GM19452 (cell line): Measurements from ENCODE around the gene BMI1.
A peak's percentile ranks its signal among the peaks of the same experiment; 100 is the strongest.
"Not testable (repeated sequence)": the region's sequence is repeated elsewhere in the genome, so short reads cannot be mapped to it uniquely, and the experiment has no call there.

Experiments used
- ATAC-seq: cut with Tn5 transposase; IDR thresholded peaks from one replicate; pipeline ENCODE4 v1.9.1; 2021; ENCODE audit not compliant: unreplicated experiment

The BMI1 gene

DNA sequence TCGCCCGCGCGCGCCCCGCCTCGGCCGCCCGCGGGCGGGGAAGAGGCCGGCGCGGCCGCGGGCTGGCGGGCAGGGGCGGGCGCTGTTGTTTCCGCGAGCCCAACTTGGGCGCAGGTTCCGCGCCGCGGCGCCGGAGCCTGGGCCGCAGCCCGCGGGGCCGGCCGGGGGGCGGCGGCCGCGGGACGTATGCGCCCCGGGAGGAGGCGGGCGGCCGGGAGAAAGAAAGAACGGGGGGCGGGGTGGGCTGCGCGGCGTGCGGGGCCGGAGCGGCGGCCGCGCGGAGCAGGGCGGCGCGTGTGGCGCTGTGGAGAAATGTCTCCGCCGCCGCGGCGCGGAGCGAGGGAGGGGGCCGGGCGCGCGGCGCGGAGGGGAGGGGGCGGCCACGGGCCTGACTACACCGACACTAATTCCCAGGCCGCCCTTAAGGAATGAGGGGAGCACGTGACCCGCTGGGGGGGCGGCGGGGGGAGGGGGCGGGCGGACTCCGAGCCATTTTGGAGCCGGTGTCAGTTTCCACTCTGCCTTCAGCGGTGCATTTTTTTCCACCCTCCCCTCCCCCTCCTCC is at the start of gene BMI1:
BMI1 (plus strand) TSS at position 509 of the 565 bp plus-strand sequence. CDS start 5,351 bp downstream, outside the sequence.
- peak; percentile 13 for ATAC-seq

DNA sequence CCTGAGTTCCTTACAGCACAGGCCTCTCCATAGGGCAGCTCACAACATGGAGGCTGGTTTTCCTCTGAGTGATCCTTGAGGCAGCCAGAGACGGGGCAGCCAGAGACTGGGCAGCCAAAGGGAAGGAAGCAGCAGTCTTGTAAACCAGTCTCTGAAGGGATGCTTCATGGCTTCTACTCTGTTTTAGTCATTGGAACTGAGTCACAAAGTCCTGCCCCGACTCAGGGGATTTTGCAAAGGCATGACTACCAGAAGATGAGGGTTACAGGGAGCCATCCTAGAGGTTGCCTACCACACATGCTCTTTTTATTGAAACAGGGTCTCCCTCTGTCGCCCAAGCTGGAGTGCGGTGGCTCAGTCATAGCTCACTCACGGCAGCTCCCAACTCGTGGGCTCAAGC is 49.1 kb upstream of the BMI1 start:
- no peak for ATAC-seq

DNA sequence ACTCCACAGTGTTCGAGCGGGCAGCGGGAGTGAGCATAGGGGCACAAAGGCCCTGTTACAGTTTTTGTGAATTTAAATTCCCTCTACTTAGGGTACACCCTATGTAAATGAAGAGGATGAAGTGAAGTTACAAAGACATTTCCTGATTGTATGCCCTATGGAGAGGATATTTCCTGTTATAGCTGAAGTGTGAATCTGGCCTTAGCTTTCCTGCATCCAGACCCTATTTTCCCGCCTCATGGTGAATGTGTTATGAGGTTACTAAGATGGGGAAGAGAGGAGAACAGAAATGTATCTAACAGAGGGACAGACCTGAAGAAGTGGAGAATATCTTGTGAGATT is 42.5 kb upstream of the BMI1 start:
- ATAC-seq: no peak

DNA sequence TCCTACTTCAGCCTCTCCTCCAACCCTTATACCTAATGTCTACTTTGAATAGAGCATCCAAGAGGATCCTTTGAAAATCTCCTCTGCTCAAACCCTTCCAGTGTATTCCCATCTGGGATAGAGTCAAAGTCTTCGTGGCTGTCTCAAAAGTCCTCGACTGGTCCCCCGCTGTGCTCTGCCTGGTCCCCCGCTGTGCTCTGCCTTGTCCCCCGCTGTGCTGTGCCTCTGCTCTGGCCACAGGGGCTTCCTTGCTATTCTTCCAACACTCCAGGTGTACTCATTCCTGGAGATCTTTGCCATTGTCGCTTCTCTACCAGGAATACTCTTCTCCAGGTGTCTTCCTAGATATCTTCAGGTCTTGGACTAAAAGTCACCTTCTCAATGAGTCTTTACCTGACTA is 40.8 kb upstream of the BMI1 start:
- ATAC-seq: no peak

DNA sequence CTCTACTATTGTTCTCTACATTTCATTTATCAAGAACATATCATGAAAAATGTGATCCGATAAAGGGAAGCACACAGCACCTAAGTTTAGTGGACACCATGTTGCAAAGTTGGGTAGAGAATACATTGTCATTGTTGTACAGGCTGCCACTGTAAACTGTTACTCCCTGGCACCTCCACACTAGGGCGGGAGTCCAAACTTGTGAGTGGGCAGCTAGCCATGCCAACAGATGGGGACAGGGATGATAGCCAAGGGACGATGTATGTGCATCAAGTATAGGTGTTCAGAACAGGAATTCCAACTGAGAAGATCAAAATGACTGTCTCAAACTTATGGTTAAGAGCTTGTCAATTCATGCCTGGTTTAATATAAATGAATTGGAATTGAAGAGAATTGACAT is 35.8 kb upstream of the BMI1 start:
- no peak for ATAC-seq

DNA sequence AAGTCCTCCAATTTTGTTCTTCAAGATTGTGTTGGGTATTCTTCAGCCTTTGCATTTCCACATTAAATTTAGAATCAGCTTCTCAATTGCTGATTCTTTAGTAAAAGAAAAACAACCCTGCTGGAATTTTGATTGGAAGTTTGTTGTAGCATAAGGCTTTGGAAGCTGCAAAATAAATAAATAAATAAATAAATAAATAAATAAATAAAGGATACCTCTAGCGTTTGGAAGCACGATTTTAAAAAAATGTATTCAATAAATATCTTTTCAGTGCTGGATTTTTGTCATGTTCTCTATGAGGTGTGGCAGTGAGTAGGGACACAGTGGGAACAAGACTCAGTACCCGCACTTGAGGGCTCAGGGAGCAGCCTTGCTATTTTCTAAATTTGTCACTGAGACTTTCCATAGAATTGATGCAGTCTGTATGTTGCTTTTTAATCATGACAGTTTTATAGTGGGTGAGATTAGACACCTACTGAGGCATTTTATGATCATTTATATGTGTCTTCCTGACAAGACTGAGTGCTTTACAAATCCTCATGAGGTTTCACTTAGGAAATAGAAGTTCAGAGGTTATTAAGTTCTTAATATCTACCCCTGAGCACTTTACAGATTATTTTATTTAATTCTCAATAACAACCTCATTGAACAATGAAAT is 27.0 kb upstream of the BMI1 start:
- ATAC-seq: no peak

DNA sequence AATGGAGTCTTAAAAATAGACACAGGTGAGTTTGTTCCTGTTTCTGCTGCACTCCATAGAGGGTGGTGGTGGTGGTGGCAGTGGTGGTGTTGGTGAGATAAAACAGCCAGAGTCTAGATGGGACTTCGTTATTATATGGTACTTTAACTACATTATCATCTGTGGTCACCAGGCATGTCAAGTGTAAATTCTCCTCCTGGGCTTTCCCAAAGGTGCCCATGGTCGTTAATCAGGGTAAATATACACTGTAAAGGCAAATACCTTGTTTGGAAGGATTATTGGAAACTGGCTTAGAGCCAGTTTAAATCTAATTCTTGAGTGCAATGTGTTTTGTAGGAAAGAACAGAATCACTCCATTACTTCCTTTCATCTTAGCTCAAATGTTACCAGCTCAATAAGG is 26.2 kb upstream of the BMI1 start:
- no peak for ATAC-seq

DNA sequence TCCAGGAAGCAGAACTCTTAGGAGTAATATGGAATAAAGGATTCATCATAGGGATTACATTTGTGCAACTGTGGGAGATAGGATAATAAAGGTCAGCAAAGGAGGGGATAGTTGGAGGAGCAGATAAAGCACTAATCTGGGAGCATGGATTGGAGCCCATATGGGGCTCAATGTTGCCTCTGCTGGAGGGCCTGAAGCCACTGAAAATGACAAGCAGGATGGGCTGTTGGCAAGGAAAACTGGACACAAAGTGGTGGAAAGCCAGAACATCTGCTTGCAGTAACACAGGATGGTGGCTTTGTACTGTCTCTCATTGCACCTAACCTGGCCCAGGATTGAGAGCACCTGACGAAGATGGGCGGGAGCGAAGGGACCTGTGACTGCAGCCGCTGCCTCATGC is 19.7 kb upstream of the BMI1 start:
- ATAC-seq: no peak

DNA sequence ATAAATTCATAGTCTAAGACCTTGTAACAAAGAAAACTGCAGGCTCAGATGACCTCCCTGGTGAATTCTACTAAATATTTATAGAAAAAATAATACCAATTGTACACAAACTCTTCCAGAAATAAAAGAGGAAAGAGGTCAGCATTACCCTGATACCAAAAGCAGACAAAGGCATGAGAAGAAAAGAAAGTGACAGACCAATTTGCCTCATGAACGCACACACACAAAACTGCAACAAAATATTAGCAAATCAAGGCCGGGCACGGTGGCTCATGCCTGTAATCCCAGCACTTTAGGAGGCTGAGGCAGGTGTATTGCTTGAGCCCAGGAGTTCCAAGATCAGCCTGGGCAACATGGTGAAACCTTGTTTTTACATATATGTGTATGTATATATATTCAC is 17.4 kb upstream of the BMI1 start:
- no peak for ATAC-seq

DNA sequence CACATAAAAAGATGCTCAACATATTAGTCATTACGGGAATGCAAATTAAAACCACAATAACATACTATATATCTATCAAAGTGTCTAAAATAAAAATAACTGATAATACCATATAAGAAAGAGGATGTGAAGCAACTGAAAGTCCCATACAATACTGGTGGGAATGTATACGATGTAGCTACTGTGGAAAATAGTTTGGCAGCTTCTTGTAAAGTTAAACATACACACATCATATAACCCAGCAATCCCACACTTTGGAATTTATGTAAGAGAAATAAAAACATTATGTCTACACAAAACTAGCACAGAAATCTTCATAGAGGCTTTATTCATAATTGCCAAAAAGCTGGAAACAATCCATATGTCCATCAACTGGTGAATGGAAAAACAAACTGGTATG is 15.2 kb upstream of the BMI1 start:
- no peak for ATAC-seq

DNA sequence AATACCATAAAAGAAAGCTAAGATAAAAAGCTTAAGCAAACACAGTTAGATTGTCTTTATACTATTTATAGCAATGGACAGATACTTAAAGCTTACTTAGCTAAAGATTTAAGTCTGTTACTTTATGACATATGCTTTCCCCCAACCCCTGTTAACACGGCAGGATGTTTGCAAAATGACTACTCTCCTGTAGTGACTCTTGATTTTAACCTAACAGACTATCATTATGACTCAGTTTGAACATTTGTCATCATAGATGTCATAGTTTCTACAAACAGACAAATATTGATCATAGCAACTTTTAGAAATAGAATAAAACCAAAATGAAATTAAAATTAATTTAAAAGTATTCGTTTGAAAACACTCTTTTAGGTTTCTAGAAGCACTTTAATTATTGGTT is 12.5 kb upstream of the BMI1 start:
- peak; percentile 97 for ATAC-seq

DNA sequence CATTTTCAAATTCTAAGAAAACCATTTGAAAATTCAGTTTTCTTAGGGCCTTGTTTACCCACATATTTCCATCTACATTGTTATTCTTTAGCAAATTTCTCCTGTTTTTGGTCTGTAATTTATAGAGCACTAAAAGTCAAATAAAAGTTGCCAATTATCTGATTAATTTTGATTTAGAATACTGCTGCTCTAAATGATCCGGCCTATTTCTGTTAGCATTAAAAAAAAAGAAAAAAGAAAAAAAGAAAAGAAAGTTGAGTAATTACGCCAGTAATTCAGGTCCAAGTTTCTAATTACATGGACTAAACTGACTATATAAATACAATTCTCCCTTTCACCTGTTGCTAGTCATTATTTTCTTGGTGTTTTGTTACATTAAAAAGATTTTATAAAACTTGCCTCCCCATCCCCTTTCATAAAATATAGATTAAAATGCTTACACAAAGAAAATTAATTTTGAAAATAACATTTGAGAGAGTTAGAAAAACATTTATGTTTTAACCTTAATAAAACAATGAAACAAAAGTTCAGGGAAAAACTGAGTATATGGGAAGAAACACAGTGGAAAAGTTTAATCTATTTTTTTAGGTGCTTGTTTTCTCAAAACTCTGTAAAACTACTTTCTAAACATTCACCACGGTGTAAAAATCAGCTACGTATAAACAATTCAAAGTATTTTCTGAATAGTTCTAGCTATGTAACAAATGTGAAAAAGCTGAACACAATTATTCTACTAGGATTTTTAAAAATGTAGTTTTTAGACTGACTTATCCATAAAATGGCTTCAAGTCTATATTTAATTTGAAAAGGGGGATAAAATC is 11.5 kb upstream of the BMI1 start:
- ATAC-seq: no peak

DNA sequence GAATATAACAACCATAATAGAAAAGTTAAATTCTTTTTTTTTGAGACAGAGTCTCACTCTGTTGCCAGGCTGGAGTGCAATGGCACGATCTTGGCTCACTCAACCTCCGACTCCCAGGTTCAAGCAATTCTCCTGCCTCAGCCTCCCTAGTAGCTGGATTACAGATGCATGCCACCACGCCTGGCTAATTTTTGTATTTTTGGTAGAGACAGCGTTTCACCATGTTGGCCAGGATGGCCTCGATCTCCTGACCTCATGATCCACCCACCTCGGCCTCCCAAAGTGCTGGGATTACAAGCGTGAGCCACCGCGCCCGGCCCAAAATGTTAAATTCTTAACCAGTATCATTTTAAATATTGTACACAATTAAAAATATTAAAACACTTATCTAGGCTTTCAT is 10.9 kb upstream of the BMI1 start:
- not testable (repeated sequence) for ATAC-seq

DNA sequence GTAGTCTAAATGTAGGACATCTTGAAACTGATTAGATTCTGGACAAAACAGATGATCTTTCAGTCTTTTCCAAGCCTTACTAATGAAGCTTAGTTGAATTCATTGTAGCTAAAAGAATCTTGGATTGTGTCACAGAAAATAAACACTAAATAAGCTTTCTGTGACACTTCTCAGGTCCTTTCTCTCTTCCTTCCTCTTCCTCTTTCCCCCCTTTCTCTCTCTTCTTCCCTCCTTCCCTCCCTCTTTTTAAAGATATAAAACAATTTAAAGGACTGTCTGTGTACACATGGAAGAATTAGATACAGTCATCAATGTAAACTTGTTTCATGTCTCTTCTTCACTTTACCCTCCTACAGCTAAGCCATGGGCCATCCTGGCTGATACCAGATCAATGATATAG is 10.0 kb upstream of the BMI1 start:
- no peak for ATAC-seq

DNA sequence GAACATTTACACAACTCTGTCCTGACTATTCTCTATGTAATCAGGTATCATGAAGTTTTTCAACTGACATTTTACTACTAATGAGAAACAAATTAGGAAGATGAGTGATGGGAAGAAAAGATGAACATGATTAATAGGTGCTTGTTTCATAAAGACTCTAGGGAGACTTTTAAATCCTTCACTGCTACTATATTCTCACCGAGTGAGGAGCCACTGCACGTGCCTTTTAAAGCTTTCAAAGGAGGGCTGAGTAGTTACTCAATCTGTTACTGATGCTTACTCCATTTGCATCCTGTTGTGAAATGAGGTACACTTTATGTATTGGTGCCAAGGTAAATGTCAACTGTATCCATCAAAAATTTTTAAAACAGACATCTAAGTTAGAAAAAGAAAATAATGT is 6.0 kb upstream of the BMI1 start:
- no peak for ATAC-seq

DNA sequence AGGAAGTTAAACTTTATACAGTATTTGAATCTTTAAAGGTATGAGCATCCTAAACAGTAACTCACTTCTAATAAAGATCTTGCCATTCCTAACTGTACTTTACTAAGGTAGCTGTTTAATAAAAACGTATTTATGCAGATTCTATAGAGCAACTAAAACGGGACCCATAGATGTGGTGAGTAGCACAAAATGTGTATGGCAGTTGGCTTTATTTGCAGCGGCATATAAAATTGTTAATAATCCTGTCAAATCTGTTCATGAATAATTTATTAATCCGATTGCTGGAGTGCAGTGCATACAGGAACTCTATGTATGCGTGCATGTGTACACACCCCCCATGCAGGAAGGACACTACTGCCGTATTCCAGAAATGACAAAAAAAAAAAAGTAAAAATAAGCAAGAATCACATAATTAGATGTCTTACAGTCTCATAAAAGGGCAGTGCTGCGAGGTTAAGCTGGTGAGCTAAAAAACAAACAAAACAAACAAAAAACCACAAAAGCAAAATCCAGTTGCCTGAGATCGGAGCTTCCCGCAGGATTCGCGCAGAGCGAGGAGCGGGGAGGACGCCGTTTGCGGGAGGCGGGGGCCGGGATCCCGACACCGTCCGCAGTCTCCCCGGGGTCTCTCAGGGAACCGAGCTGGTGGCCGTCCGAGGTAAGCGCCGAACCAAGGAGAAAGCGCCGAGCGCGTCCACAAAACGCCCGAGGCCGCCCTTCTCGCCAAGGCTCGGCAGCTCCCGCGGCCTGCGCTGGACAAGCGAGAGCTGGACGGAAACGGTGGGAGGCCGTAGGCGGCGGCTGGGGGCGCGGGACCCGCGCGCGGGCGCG is 5.2 kb upstream of the BMI1 start:
- peak; percentile 32 for ATAC-seq

DNA sequence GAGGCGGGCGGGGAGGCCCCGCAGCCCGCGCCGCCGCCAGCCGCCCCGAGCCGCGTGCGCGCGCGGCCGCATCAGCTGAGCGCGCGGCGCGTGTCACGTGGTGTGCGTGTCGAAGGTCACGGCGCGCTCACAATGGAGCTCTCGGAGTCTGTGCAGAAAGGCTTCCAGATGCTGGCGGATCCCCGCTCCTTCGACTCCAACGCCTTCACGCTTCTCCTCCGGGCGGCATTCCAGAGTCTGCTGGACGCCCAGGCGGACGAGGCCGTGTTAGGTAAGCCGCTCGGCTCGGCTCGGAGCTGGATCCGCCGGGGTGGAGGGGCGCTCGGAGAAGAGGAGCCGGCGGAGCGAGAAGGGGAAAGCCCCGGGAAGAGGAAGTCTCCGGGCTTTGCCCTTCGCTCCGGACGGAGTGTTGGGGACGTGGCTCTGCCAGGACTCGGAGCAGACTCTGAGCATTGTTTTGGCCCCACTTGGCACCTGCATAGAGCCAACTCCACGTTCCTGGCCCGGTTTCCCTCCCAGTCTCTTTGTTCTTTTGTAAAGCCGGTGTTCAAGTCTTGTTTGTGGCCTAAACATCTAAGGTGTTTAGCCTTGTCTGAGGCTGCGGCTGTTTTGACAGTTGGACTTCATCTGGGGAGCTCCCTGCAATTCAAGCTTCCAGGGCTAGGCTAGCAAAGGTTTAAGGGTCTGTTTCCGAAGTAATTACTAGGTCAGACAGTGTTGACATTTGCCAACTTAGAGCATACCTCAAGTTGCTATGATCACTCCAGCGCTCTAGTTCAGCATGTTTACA is 4.4 kb upstream of the BMI1 start, which contains the start of gene COMMD3:
COMMD3 (plus strand) TSS at position 103 of the 790 bp plus-strand sequence; CDS start at position 133, 30 bp downstream.
- peak; percentile 69 for ATAC-seq

DNA sequence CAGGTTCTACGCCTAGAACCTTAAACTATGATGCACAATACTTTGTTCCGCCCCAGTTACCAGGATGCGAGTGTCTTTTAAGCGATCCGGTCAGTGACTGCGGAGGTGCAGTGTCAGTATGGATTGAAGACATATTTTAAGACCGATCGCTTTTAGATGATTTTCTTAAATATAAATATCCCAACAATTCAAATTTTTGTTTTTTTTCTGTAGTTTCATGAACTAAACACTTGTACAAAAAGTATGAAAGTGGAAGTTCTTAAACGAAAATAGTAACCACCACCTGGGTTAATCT is 3.9 kb upstream of the BMI1 start:
- ATAC-seq: peak; percentile 24

DNA sequence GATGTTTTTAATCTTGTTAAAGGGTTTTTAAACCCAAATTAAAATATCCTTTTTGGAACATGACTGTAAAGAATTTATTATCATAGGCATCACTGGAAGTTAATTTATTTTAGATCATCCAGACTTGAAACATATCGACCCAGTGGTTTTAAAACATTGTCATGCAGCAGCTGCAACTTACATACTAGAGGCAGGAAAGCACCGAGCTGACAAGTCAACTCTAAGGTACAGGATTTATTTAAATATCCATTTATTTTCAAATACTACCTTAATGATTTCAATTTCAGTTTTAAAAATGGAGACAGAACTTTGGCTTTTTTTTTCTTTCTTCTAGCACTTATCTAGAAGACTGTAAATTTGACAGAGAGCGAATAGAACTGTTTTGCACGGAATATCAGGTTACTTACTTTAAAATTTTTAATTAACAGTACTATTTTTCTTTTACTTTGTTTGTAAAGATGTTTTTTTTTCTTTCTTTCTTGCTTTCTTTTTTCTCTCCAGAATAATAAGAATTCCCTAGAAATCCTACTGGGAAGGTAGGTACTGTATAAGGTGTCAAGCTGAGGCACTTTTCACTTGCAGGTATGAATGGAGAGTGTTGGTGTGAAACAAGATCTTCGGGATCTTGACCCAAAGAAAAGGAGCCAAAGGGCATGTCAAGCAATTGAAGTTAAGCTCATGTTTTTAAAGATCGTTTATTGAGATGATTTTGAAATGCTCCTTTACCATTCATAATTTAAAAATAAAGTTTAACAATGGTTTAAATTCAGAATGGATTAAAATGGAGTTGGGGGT is 2.9 kb upstream of the BMI1 start:
- ATAC-seq: no peak

DNA sequence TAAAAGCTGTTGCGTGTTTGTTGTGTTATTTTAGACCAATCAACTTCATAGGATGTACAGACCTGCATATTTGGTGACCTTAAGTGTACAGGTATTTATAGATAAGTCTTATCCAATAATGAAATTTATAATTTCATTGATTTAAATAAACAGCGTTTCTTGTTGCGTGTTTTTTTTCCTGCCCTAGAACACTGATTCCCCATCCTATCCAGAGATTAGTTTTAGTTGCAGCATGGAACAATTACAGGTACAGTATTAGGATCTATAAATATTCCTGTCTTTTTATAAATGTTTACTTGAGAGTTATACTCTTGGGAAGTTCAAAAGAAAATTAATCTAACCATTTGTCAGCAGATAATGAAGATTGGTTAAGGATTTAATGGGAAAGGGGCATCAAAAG is 2.1 kb upstream of the BMI1 start:
- ATAC-seq: no peak
